Middle frontal gyrus (tissue), 1 donor: Measurements from ENCODE around the gene PKD1.
A peak's percentile ranks its signal among the peaks of the same experiment; 100 is the strongest.
"Not testable (repeated sequence)": the region's sequence is repeated elsewhere in the genome, so short reads cannot be mapped to it uniquely, and the experiment has no call there.

ENCODE experiments used
- DNase-seq: peaks from one replicate; pipeline ENCODE4 v3.0.0-alpha.2; 2015; ENCODE audit warnings: low spot score; ENCODE audit errors: extremely low spot score

PKD1 gene

GRCh38 chr16:2124694-2125444 lies 10.8 kb downstream of the PKD1 start:
- DNase-seq = not testable (repeated sequence)

DNA sequence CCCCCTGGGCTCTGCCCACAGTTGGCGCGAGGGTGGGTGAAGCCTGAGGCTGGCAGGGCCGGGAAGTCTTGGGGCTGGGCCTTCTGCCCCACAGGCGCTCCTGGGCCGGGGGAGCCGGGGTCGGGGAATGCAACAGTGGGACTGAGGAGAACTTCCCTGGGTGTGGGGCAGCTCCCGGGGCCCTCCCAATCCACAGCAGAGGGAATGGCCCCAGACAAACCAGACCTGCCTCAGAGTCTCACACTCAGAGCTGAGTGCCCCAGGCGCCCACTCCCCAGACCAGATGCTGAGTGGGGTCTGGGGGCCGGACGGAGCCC lies 11.4 kb downstream of the PKD1 start:
- not testable (repeated sequence) for DNase-seq

- DNase-seq = not testable (repeated sequence)
These were observed 11.9 kb downstream of the PKD1 start for GRCh38 chr16:2123706-2124376.

DNA sequence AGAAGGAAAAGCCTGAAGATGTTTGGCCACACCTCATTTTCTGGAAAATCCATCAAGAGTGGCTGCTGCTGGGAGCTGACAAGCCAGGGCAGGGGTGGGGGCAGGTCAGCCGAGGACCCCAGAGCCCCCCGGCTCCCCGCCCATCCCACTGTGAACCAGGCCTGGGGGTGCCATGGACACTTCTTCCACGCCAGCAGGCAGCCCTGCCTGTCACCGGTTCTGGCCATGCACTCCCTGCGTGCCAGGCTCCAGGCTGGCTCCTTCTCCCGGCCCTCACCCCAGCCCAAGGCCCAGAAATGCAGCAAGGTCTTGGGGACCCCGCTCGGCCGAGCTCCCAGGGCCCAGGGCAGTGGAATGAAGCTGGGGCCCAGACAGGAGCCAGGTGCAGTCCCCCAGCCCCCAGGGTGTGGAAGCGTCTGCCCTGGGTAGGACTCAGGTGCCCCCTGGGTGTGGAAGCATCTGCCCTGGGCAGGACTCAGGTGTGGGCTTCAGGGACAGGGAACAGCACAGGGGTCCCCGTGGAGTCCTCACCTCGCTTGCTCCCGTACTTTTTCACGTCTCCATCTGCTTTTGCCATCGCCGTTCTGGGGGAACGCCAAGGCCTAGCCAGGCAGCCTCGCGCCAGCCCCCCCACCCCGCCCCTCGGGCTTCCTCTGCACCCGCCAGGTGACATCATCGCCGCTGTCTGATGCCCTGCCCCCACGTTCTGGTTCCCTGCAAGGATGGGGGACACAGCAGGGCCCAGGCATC lies 12.6 kb downstream of the PKD1 start:
- not testable (repeated sequence) for DNase-seq

GRCh38 chr16:2122429-2122828 lies 13.3 kb downstream of the PKD1 start:
- no peak for DNase-seq

DNA sequence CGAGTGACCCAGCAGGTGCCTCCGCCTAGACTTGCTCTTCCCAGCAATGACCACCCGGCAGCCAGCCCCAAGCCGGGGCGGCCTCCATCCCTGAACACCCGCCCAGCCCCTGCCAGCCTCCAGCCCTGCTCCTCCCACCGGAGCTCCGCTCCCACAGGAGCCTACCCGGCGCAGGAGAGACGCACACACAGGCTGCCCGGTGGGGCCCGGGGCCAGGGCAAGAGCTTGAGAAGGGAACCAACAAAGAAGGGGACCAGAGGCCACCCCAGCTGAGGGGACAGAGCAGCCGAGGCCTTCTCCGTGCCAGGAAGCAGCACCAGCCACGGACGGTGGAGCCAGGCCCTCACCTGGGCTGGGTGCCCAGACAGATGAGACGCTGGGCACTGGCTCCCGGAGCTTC lies 13.8 kb downstream of the PKD1 start:
- no peak for DNase-seq

GRCh38 chr16:2121325-2121724 lies 14.4 kb downstream of the PKD1 start:
- peak; percentile 62 for DNase-seq

- not testable (repeated sequence) for DNase-seq
These were observed 17.6 kb downstream of the PKD1 start for GRCh38 chr16:2117960-2118722.

- not testable (repeated sequence) for DNase-seq
These were observed 18.4 kb downstream of the PKD1 start for GRCh38 chr16:2117341-2117740.

- DNase-seq = not testable (repeated sequence)
These were observed 19.3 kb downstream of the PKD1 start for GRCh38 chr16:2116428-2116827.

GRCh38 chr16:2115591-2115973 lies 20.1 kb downstream of the PKD1 start:
- no peak for DNase-seq

DNA sequence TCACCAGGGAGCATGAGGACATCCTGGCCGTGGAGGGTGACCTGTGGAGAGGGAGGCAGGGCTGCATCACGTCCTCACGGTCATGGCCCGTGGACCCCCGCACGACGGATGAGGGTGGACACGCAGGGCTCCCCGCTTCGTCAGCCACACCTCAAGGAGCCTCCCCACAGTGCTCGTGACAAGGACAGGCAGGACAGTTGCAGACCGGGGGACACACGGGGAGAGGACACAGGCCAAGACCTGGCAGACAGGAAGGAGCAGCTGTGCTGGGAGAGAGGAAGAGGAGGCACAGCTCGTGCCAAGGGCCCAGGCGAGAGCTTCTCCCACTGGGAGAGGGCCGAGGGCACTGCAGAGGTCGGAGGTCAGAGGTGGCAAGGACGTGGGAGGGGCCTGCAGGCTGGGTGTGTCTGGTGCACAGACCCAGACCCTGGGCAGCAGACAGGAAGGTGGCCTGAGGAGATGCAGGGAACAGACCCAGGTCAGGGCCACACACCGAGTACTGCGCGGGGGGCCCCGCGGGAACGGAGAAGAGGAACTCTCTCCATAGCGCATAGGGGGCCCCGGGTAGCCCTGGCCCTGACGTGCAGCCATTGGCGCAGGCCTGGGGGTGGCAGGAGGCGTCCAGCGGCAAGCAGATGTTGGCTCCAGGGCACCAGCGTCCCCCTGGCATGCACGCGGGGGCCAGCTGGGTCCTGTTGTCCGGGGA lies 20.7 kb downstream of the PKD1 start:
- not testable (repeated sequence) for DNase-seq

DNA sequence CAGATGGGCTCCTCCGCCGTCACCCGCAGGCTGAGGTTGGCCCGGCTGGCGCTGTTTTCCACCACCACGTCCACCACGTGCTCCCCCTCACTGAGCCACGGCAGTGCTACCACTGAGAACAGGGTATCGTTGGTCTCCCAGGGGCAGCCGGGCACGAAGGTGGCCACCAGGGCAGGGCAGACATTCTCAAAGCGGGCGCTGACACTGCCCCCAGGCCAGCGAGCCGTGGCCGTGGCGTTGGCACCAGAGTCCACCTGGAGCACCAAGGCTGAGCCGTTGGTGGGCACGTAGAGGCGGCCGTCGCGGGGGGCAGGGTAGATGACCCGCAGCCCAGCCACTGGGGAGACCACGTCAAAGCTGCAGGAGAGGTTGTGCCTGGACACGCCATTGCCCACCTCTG lies 21.5 kb downstream of the PKD1 start:
- DNase-seq = not testable (repeated sequence)

DNA sequence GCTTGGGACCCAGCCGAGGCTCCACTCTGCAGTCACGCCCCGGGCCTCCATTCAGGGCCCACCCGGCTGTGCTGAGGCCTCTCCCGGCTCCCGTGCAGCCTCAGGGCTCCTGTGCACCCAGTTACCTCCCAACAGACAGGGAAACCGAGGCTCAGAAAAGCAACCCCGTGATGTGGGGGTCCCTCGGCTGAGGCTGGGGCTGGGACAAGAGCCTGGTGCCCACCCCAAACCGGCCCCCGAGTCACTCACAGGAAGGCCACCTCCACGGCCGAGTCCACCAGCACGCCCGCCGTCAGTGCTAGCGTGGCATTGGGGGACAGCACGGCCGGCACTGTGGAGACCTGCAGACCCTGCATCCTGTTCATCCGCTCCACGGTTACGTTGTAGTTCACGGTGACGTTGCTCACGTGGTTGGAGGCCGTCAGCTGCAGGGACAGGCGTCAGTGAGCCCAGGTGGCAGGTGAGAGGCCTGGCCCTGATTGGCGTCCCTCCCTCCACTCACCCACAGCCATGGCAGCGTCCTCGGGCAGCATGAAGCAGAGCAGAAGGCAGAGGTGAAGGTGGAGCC lies 23.1 kb downstream of the PKD1 start:
- not testable (repeated sequence) for DNase-seq

- DNase-seq = not testable (repeated sequence)
These were observed 24.0 kb downstream of the PKD1 start for GRCh38 chr16:2111412-2112335.

GRCh38 chr16:2111009-2111353 lies 24.7 kb downstream of the PKD1 start:
- DNase-seq = not testable (repeated sequence)

DNA sequence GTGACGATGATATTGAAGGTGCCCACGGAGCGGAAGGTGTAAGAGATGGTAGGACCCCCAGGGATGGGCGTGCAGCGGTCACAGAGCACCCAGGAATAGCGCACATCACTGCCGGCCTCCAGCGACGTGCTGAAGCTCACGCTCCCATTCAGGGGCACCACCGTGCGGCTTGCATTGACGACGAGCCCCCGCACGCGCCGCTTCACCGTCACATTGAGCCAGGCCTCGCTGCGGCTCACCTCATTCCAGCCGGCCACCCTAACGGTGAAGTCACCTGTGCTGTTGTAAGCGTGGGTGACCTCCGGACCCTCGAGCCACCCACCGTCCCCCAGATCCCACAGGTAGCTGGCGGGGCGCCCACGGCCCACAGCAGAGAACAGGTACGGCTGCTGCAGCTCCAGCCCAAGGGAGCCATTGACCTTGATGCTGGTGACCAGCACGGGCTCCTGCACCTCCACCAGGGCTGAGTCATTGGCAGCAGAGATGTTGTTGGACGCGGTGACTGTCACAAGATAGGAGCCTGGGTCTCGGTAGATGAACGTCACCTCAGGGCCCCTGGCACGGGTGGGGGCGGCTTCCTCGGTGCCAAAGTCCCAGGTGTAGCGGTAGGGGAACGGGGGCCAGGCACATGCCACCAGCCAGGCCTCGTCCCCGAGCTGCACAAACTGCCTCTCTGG lies 25.2 kb downstream of the PKD1 start:
- DNase-seq = not testable (repeated sequence)

- DNase-seq = not testable (repeated sequence)
These were observed 25.8 kb downstream of the PKD1 start for GRCh38 chr16:2109872-2110271.

GRCh38 chr16:2109271-2109580 lies 26.5 kb downstream of the PKD1 start:
- not testable (repeated sequence) for DNase-seq
